GM12878 (cell line): ENCODE measurements around the gene TAAR9. TPM values are rescaled to one million over a fixed set of nuclear protein-coding genes. Genes with fewer than 3 reads are reported as not detected.

Experiments
- ATAC-seq: fragments of 200-7000 bp; cut with Tn5 transposase; 3 replicates; pipeline ENCODE4 v1.9.1; 2020; ENCODE audit warnings: mild to moderate bottlenecking, moderate library complexity
- BruUV-seq: library from RNA; stranded (reverse); fragments of 400-500 nt; replicated peaks from 2 replicates; lab custom pipeline; 2021; lab: Mats Ljungman, UMichigan
- CTCF ChIA-PET: fragments of 300-600 bp; sonication (Branson Sonifier 250); formaldehyde crosslinking; extraction: SDS; loops from one replicate; lab custom pipeline; 2021; ENCODE audit warnings: inconsistent platforms; lab: Yijun Ruan, JAX
- POLR2A ChIA-PET: fragments of 350-600 bp; formaldehyde crosslinking; extraction: SDS; loops from one replicate; lab custom pipeline; 2021; ENCODE audit warnings: inconsistent platforms; lab: Charles Lee
- RAD21 ChIA-PET: fragments of 300-600 bp; sonication (Branson Sonifier 250); formaldehyde crosslinking; loops from one replicate; lab custom pipeline; 2023; ENCODE audit warnings: antibody characterized with exemption; ENCODE audit not compliant: unreplicated experiment; lab: Charles Lee
- SMC1A ChIA-PET: fragments of 300-600 bp; sonication (Branson Sonifier 250); formaldehyde crosslinking; loops from one replicate; lab custom pipeline; 2023; ENCODE audit not compliant: unreplicated experiment, uncharacterized antibody; lab: Charles Lee
- DNase-seq: peaks from one replicate; pipeline ENCODE4 v3.0.0-alpha.2; 2011; ENCODE audit warnings: low read depth, low spot score
- FAIRE-seq: peaks from 3 replicates; lab custom pipeline; 2011; peaks lifted over from hg19 to GRCh38; lab: Jason Lieb, UNC
- H2AFZ ChIP-seq: 2 replicates; pipeline ENCODE4 v1.6.0; 2011; ENCODE audit warnings: low read depth, low read length, control low read depth; ENCODE audit not compliant: control insufficient read depth
- H3K27ac ChIP-seq: 2 replicates; pipeline ENCODE4 v1.5.1; 2011; ENCODE audit warnings: control low read depth; ENCODE audit not compliant: control insufficient read depth, insufficient read depth
- H3K27me3 ChIP-seq, 2 experiments: replicated peaks in 1 of 2; 2 replicates each; pipeline versions ENCODE4 v1.6.0 to v1.6.1; 2011; ENCODE audit warnings: low read length in 1 of 2; ENCODE audit not compliant: control insufficient read depth in 2 of 2, insufficient read depth in 2 of 2
- H3K36me3 ChIP-seq, 2 experiments: 2 replicates each; pipeline ENCODE4 v1.5.1; 2011; ENCODE audit warnings: low read length in 1 of 2; ENCODE audit not compliant: control insufficient read depth in 2 of 2, insufficient read depth in 2 of 2
- H3K4me1 ChIP-seq: 2 replicates; pipeline ENCODE4 v1.6.1; 2011; ENCODE audit warnings: mild to moderate bottlenecking, low read length, moderate library complexity, mixed read lengths; ENCODE audit not compliant: control insufficient read depth, insufficient read depth
- H3K4me2 ChIP-seq: 2 replicates; pipeline ENCODE4 v1.6.0; 2011; ENCODE audit warnings: control low read depth; ENCODE audit not compliant: control insufficient read depth, insufficient read depth
- H3K4me3 ChIP-seq: fragments of 200-600 bp; sonication (generic); 2 replicates; pipeline ENCODE4 v1.5.1; 2016
- H3K79me2 ChIP-seq: 2 replicates; pipeline ENCODE4 v1.6.0; 2011; ENCODE audit warnings: low read length; ENCODE audit not compliant: control insufficient read depth, insufficient read depth
- H3K9ac ChIP-seq: 2 replicates; pipeline ENCODE4 v1.8.0; 2011; ENCODE audit warnings: low read length, control low read depth, mixed read lengths; ENCODE audit not compliant: control insufficient read depth, insufficient read depth
- H3K9me3 ChIP-seq: replicated peaks from 3 replicates; pipeline ENCODE4 v1.5.1; 2011; ENCODE audit warnings: mild to moderate bottlenecking, low read length; ENCODE audit not compliant: control insufficient read depth, insufficient read depth
- H4K20me1 ChIP-seq: 2 replicates; pipeline ENCODE4 v1.6.0; 2011; ENCODE audit not compliant: control insufficient read depth, insufficient read depth
- CBX5 ChIP-seq: sonication (generic); IDR thresholded peaks from 2 replicates; pipeline ENCODE4 v1.6.1; 2016; ENCODE audit warnings: low read depth, moderate library complexity, mild to moderate bottlenecking, inconsistent platforms
- CHD4 ChIP-seq: fragments of 200-600 bp; sonication (generic); IDR thresholded peaks from 2 replicates; pipeline ENCODE4 v1.6.1; 2016; ENCODE audit warnings: mild to moderate bottlenecking
- JUND ChIP-seq: IDR thresholded peaks from 2 replicates; pipeline ENCODE4 v1.6.1; 2012; ENCODE audit warnings: low read depth, mild to moderate bottlenecking, low read length, improper control_type of control experiment, moderate library complexity
- MEF2A ChIP-seq: IDR thresholded peaks from 2 replicates; pipeline ENCODE4 v1.6.1; 2011; ENCODE audit warnings: low read depth, mild to moderate bottlenecking, low read length, moderate library complexity; ENCODE audit not compliant: insufficient read depth
- NRF1 ChIP-seq: conservative IDR thresholded peaks from 2 replicates; pipeline ENCODE4 v1.6.1; 2011; ENCODE audit warnings: mild to moderate bottlenecking, low read depth, low read length, improper control_type of control experiment
- POLR2AphosphoS2 ChIP-seq: IDR thresholded peaks from 2 replicates; pipeline ENCODE4 v1.6.1; 2011; ENCODE audit warnings: low read depth, mild to moderate bottlenecking, low read length, improper control_type of control experiment, moderate library complexity
- RUNX3 ChIP-seq: IDR thresholded peaks from 2 replicates; pipeline ENCODE4 v1.6.1; 2012; ENCODE audit warnings: low read length, inconsistent platforms
- SREBF2 ChIP-seq: IDR thresholded peaks from 2 replicates; pipeline ENCODE4 v1.6.1; 2012; ENCODE audit warnings: mild to moderate bottlenecking, low read length
- SRF ChIP-seq, 2 experiments: IDR thresholded peaks; 2 replicates each; pipeline ENCODE4 v1.6.1; 2011; ENCODE audit warnings: low read depth in 2 of 2, low read length in 2 of 2, mild to moderate bottlenecking in 1 of 2, moderate library complexity in 1 of 2
- SUPT20H ChIP-seq: IDR thresholded peaks from 2 replicates; pipeline ENCODE4 v1.6.1; 2011; ENCODE audit warnings: low read depth, mild to moderate bottlenecking, low read length, moderate library complexity, borderline replicate concordance; ENCODE audit not compliant: control insufficient read depth
- in situ Hi-C: fragments of 300-500 bp; cut with MboI; formaldehyde crosslinking; loops from 9 replicates; pipeline ENCODE4 v1.14.3; 2018; ENCODE audit warnings: mixed read lengths
- intact Hi-C: fragments of 100-400 bp; cut with micrococcal nuclease; formaldehyde crosslinking; loops from one replicate; pipeline ENCODE4 v1.14.2; 2022; ENCODE audit not compliant: unreplicated experiment
- polyA plus RNA-seq, 11 experiments: library from polyadenylated mRNA; depleted of rRNA in 4 of 11; unstranded in 6 of 11; stranded (reverse) in 5 of 11; fragments of >200 nt; fragmentation: Nextera tagmentation in 4 of 11; fragmentation: Illumina TruSeq in 1 of 11; extraction: Ambion mirVana in 4 of 11; extraction: Trizol in 1 of 11; gene quantifications; 1 replicate in 1 of 11; 2 replicates in 10 of 11; pipeline versions ENCODE4 v1.2.1 to v1.2.3, GENCODE V29; 2011 to 2016; ENCODE audit warnings: inconsistent platforms in 2 of 11, missing spikeins in 2 of 11, low read depth in 1 of 11
- total RNA-seq, 4 experiments: library from RNA; depleted of rRNA in 3 of 4; stranded (reverse); fragments of >200 nt in 3 of 4; fragmentation: Illumina TruSeq in 1 of 4; extraction: Trizol in 1 of 4; gene quantifications; 2 replicates each; pipeline versions ENCODE4 v1.2.1 to v1.2.3, GENCODE V29; 2013 to 2021
- TF ChIP-seq, protein P1 (sequence below): IDR thresholded peaks from 2 replicates; pipeline ENCODE4 v1.6.1; 2012; ENCODE audit warnings: low read depth, low read length, improper control_type of control experiment
- TF ChIP-seq, protein P2 (sequence below): IDR thresholded peaks from 2 replicates; pipeline ENCODE4 v1.6.1; 2012; ENCODE audit warnings: low read depth, low read length, improper control_type of control experiment

Gene TAAR9
- total and polyA plus RNA-seq, 10 of the 15 experiments (the other 5 are each of a cell fraction or from before 2014, with no cell fraction given) = not detected

DNA sequence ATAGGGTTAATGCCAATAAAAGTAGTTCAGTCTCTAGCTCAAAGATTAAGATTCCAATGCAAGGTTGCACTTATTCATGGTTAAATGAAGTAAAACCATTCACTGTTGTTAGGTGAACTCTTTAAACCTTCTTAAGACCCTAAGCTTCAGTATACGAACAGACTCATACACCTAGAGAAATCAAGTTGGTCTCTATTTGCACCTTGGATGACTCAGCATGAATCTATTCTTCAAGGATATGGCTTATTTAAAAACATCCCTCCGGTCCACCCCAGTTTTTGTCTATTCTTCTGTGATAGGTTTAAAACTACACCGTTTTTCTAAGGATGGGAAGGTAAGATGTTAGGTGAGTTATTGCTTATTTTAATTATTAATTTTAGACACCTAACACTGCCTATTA lies 932 bp upstream of the TAAR9 start (continued):
- TF ChIP-seq RUNX3 (no peak), SREBF2 (no peak)

DNA sequence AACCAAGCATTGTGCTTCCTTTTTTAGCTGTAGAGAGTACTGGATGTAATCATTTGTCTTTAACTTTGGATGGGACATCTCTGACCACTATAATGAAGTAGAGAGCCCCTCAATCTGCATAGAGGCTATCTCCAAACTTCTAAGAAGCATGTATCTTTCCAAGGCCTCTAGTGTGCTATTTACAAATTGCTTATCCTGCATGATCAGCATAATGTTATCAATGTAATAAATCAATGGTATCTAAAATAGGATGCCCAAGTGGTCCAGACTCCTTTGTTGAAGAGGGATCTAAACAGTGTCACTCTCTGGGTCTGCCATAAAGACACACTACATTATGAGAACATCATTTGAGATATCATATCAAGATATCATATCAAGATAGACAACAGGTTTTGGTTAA lies 6.7 kb downstream of the TAAR9 start:
- intact Hi-C loops (no loop called here), in situ Hi-C loops (no loop called here)
- Histone ChIP-seq H3K4me1 (no peaks in the 10 kb centered on the region), H3K27ac (no peak overlapping the region), H4K20me1 (no peaks in the 10 kb centered on the region), H3K79me2 (no peaks in the 10 kb centered on the region), H2AFZ (no peak overlapping the region), H3K27me3 (peaks cover 0 to 3% of the 10 kb centered on the region in 2 experiments), H3K4me3 (no peak overlapping the region), H3K9me3 (no peaks in the 10 kb centered on the region), H3K36me3 (no peaks in the 10 kb centered on the region), H3K9ac (no peak overlapping the region), H3K4me2 (no peak overlapping the region)
- TF ChIP-seq SUPT20H = no peak
- no peak for TF ChIP-seq JUND
- TF ChIP-seq, protein P1, sequence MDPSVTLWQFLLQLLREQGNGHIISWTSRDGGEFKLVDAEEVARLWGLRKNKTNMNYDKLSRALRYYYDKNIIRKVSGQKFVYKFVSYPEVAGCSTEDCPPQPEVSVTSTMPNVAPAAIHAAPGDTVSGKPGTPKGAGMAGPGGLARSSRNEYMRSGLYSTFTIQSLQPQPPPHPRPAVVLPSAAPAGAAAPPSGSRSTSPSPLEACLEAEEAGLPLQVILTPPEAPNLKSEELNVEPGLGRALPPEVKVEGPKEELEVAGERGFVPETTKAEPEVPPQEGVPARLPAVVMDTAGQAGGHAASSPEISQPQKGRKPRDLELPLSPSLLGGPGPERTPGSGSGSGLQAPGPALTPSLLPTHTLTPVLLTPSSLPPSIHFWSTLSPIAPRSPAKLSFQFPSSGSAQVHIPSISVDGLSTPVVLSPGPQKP = no peak
- TF ChIP-seq MEF2A = no peak
- no peak for TF ChIP-seq CHD4
- no peak for TF ChIP-seq CBX5
- TF ChIP-seq POLR2AphosphoS2 = no peak
- TF ChIP-seq SRF (IDR thresholded peaks at IDR 0.05; ENCODE audit: low read depth in 2 of 2, low read length in 2 of 2) = no peak
- TF ChIP-seq NRF1 = no peak
- TF ChIP-seq, protein P2, sequence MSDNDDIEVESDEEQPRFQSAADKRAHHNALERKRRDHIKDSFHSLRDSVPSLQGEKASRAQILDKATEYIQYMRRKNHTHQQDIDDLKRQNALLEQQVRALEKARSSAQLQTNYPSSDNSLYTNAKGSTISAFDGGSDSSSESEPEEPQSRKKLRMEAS = no peak
- DNase-seq = no peak
- ChIA-PET CTCF (interaction anchor here (1.5 to 2.5 kb wide), 2 partner anchors 8 to 14 kb away, joined by 4 to 14 read pairs; no protein-coding TSS in a partner anchor), POLR2A (no interaction called here), SMC1A (interaction anchor here (0.7 kb wide), 1 partner anchor 61 kb away, joined by 3 read pairs; no protein-coding TSS in a partner anchor), RAD21 (no interaction called here)
- no TSS peak for BruUV-seq
- no peak for ATAC-seq
- no peak for FAIRE-seq
